Measurements from ENCODE around the gene NHLRC1.

Gene NHLRC1

GRCh38 chr6:18139935-18140621, 17.6 kb upstream of the NHLRC1 start:
- H3K9ac ChIP-seq (ENCODE audit: low read depth, low read length) = no peak overlapping the region
- DNase-seq = no peak
- H3K79me2 ChIP-seq (ENCODE audit: insufficient read depth, low read length) = no peaks in the 10 kb centered on the region
- H4K20me1 ChIP-seq (ENCODE audit: insufficient read depth, low read length) = no peaks in the 10 kb centered on the region
- no peaks in the 10 kb centered on the region for H3K4me1 ChIP-seq (ENCODE audit: insufficient read depth, low read length)
- no peak for ATAC-seq (ENCODE audit: insufficient read depth, low read depth)
- no peak overlapping the region for H3K4me2 ChIP-seq (ENCODE audit: insufficient read depth, low read length)
- H3K36me3 ChIP-seq (ENCODE audit: insufficient read depth, low read length) = peaks cover 3% of the 10 kb centered on the region; the same call in 1 of the 2 replicates
- H3K27me3 ChIP-seq (ENCODE audit: insufficient read depth, low read length, poor library complexity) = no peaks in the 10 kb centered on the region
- no peaks in the 10 kb centered on the region for H3K9me3 ChIP-seq (ENCODE audit: insufficient read depth, low read length, severe bottlenecking)
- TF ChIP-seq EZH2 (IDR thresholded peaks at IDR 0.05; ENCODE audit: borderline replicate concordance, low read depth, low read length, severe bottlenecking) = no peak
- TF ChIP-seq, protein P1, sequence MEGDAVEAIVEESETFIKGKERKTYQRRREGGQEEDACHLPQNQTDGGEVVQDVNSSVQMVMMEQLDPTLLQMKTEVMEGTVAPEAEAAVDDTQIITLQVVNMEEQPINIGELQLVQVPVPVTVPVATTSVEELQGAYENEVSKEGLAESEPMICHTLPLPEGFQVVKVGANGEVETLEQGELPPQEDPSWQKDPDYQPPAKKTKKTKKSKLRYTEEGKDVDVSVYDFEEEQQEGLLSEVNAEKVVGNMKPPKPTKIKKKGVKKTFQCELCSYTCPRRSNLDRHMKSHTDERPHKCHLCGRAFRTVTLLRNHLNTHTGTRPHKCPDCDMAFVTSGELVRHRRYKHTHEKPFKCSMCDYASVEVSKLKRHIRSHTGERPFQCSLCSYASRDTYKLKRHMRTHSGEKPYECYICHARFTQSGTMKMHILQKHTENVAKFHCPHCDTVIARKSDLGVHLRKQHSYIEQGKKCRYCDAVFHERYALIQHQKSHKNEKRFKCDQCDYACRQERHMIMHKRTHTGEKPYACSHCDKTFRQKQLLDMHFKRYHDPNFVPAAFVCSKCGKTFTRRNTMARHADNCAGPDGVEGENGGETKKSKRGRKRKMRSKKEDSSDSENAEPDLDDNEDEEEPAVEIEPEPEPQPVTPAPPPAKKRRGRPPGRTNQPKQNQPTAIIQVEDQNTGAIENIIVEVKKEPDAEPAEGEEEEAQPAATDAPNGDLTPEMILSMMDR (IDR thresholded peaks at IDR 0.05; ENCODE audit: borderline replicate concordance, extremely low read depth, low read length, poor library complexity, severe bottlenecking) = no peak
- H3K27ac ChIP-seq (ENCODE audit: low read length) = no peak overlapping the region
- no peak overlapping the region for H3K4me3 ChIP-seq (ENCODE audit: low read depth in 1 of 2, low read length in 2 of 2)
- no peak overlapping the region for H2AFZ ChIP-seq (ENCODE audit: low read depth, low read length)

DNA sequence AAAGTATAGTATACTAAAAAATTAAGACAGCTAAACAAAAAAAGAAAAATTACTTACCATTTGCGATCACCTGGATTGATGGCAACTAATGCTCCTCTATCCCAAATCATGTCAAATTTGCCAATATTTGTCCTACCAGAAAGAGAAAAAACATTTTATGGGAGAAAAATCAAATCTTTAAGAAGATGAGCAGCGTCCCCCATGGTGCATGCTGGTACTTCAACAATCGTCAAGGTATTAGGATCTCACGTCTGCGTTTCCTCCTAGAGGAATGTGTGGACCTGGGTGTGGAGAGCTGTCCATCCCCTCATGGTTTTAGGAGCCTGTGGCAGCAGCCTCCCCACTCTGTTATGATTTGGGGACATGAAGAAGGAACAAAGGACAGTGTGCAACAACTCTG, 16.4 kb upstream of the NHLRC1 start:
- Histone ChIP-seq H4K20me1 (ENCODE audit: insufficient read depth, low read length) (no peaks in the 10 kb centered on the region), H3K36me3 (ENCODE audit: insufficient read depth, low read length) (peaks cover 3% of the 10 kb centered on the region; the same call in 1 of the 2 replicates)

GRCh38 chr6:18136260-18136659, 13.8 kb upstream of the NHLRC1 start:
- no peak for TF ChIP-seq EZH2 (IDR thresholded peaks at IDR 0.05; ENCODE audit: borderline replicate concordance, low read depth, low read length, severe bottlenecking)
- TF ChIP-seq, protein P1 (IDR thresholded peaks at IDR 0.05; ENCODE audit: borderline replicate concordance, extremely low read depth, low read length, poor library complexity, severe bottlenecking) = no peak

More for the DNA sequence above, 16.4 kb upstream of the NHLRC1 start:
- no peaks in the 10 kb centered on the region for H3K79me2 ChIP-seq (ENCODE audit: insufficient read depth, low read length)
- no peaks in the 10 kb centered on the region for H3K9me3 ChIP-seq (ENCODE audit: insufficient read depth, low read length, severe bottlenecking)
- no peak overlapping the region for H3K27ac ChIP-seq (ENCODE audit: low read length)
- H3K9ac ChIP-seq (ENCODE audit: low read depth, low read length) = no peak overlapping the region
- ATAC-seq (ENCODE audit: insufficient read depth, low read depth) (no peak), DNase-seq (no peak)
- TF ChIP-seq EZH2 (IDR thresholded peaks at IDR 0.05; ENCODE audit: borderline replicate concordance, low read depth, low read length, severe bottlenecking) = no peak
- H3K4me3 ChIP-seq (ENCODE audit: low read depth in 1 of 2, low read length in 2 of 2) = no peak overlapping the region
- no peaks in the 10 kb centered on the region for H3K27me3 ChIP-seq (ENCODE audit: insufficient read depth, low read length, poor library complexity)
- no peak overlapping the region for H2AFZ ChIP-seq (ENCODE audit: low read depth, low read length)
- H3K4me1 ChIP-seq (ENCODE audit: insufficient read depth, low read length) = no peaks in the 10 kb centered on the region
- H3K4me2 ChIP-seq (ENCODE audit: insufficient read depth, low read length) = no peak overlapping the region

GRCh38 chr6:18135171-18135570, 12.7 kb upstream of the NHLRC1 start:
- H3K4me3 ChIP-seq (ENCODE audit: low read depth in 1 of 2, low read length in 2 of 2) = no peak overlapping the region
- no peaks in the 10 kb centered on the region for H4K20me1 ChIP-seq (ENCODE audit: insufficient read depth, low read length)
- no peaks in the 10 kb centered on the region for H3K79me2 ChIP-seq (ENCODE audit: insufficient read depth, low read length)
- H3K4me2 ChIP-seq (ENCODE audit: insufficient read depth, low read length) = no peak overlapping the region
- H3K27ac ChIP-seq (ENCODE audit: low read length) = no peak overlapping the region
- DNase-seq = no peak
- TF ChIP-seq, protein P1 (IDR thresholded peaks at IDR 0.05; ENCODE audit: borderline replicate concordance, extremely low read depth, low read length, poor library complexity, severe bottlenecking) = no peak
- TF ChIP-seq EZH2 (IDR thresholded peaks at IDR 0.05; ENCODE audit: borderline replicate concordance, low read depth, low read length, severe bottlenecking) = no peak
- H3K9me3 ChIP-seq (ENCODE audit: insufficient read depth, low read length, severe bottlenecking) = no peaks in the 10 kb centered on the region
- H3K27me3 ChIP-seq (ENCODE audit: insufficient read depth, low read length, poor library complexity) = no peaks in the 10 kb centered on the region
- peaks cover 3% of the 10 kb centered on the region; the same call in 1 of the 2 replicates for H3K36me3 ChIP-seq (ENCODE audit: insufficient read depth, low read length)
- H2AFZ ChIP-seq (ENCODE audit: low read depth, low read length) = no peak overlapping the region
- ATAC-seq (ENCODE audit: insufficient read depth, low read depth) = no peak
- no peak overlapping the region for H3K9ac ChIP-seq (ENCODE audit: low read depth, low read length)
- H3K4me1 ChIP-seq (ENCODE audit: insufficient read depth, low read length) = no peaks in the 10 kb centered on the region

More at GRCh38 chr6:18136260-18136659, 13.8 kb upstream of the NHLRC1 start:
- Histone ChIP-seq H3K4me2 (ENCODE audit: insufficient read depth, low read length) (no peak overlapping the region), H3K27ac (ENCODE audit: low read length) (no peak overlapping the region), H2AFZ (ENCODE audit: low read depth, low read length) (no peak overlapping the region), H3K27me3 (ENCODE audit: insufficient read depth, low read length, poor library complexity) (no peaks in the 10 kb centered on the region), H4K20me1 (ENCODE audit: insufficient read depth, low read length) (no peaks in the 10 kb centered on the region), H3K9me3 (ENCODE audit: insufficient read depth, low read length, severe bottlenecking) (no peaks in the 10 kb centered on the region), H3K4me1 (ENCODE audit: insufficient read depth, low read length) (no peaks in the 10 kb centered on the region), H3K36me3 (ENCODE audit: insufficient read depth, low read length) (peaks cover 3% of the 10 kb centered on the region; the same call in 1 of the 2 replicates), H3K9ac (ENCODE audit: low read depth, low read length) (no peak overlapping the region), H3K4me3 (ENCODE audit: low read depth in 1 of 2, low read length in 2 of 2) (no peak overlapping the region), H3K79me2 (ENCODE audit: insufficient read depth, low read length) (no peaks in the 10 kb centered on the region)
- no peak for DNase-seq
- ATAC-seq (ENCODE audit: insufficient read depth, low read depth) = no peak
